HG02678 (cell line): Measurements from ENCODE around the gene B3GALT2.
"Not testable (repeated sequence)": the region's sequence is repeated elsewhere in the genome, so short reads cannot be mapped to it uniquely, and the experiment has no call there.

Experiments used
- ATAC-seq: cut with Tn5 transposase; IDR thresholded peaks from one replicate; pipeline ENCODE4 v1.9.1; 2021; ENCODE audit warnings: mild to moderate bottlenecking, moderate library complexity; ENCODE audit not compliant: unreplicated experiment

B3GALT2 gene

GRCh38 chr1:193185901-193186731 is at the start of gene B3GALT2:
B3GALT2 (minus strand) TSS chr1:193186613; CDS start chr1:193181562, 5,051 bp downstream.
- no peak for ATAC-seq

GRCh38 chr1:193234530-193234929 is 48.1 kb upstream of the B3GALT2 start:
- ATAC-seq: no peak

GRCh38 chr1:193231146-193231545 is 44.7 kb upstream of the B3GALT2 start:
- ATAC-seq: not testable (repeated sequence)

- no peak for ATAC-seq
Measured at GRCh38 chr1:193229136-193229535, 42.7 kb upstream of the B3GALT2 start.

GRCh38 chr1:193222056-193222615 is 35.7 kb upstream of the B3GALT2 start:
- no peak for ATAC-seq

GRCh38 chr1:193221651-193222050 is 35.2 kb upstream of the B3GALT2 start:
- ATAC-seq: no peak

GRCh38 chr1:193219391-193219790 is 33.0 kb upstream of the B3GALT2 start:
- no peak for ATAC-seq

- no peak for ATAC-seq
Measured at GRCh38 chr1:193216920-193217319, 30.5 kb upstream of the B3GALT2 start.

- ATAC-seq: no peak
Measured at GRCh38 chr1:193213998-193214397, 27.6 kb upstream of the B3GALT2 start.

GRCh38 chr1:193212637-193213036 is 26.2 kb upstream of the B3GALT2 start:
- no peak for ATAC-seq

GRCh38 chr1:193211539-193211938 is 25.1 kb upstream of the B3GALT2 start:
- peak; percentile 73 for ATAC-seq

GRCh38 chr1:193210996-193211395 is 24.6 kb upstream of the B3GALT2 start:
- ATAC-seq: no peak

- no peak for ATAC-seq
Measured at GRCh38 chr1:193201021-193201420, 14.6 kb upstream of the B3GALT2 start.

GRCh38 chr1:193199940-193200339 is 13.5 kb upstream of the B3GALT2 start:
- ATAC-seq: no peak

- no peak for ATAC-seq
Measured at GRCh38 chr1:193192586-193192985, 6.2 kb upstream of the B3GALT2 start.

GRCh38 chr1:193190096-193190744 is 3.8 kb upstream of the B3GALT2 start:
- ATAC-seq: peak; percentile 42

GRCh38 chr1:193189442-193190095 is 3.2 kb upstream of the B3GALT2 start:
- ATAC-seq: no peak

- ATAC-seq: not testable (repeated sequence)
Measured at GRCh38 chr1:193188915-193189314, 2.5 kb upstream of the B3GALT2 start.

GRCh38 chr1:193187114-193187513 is 701 bp upstream of the B3GALT2 start:
- no peak for ATAC-seq

GRCh38 chr1:193185211-193185610 is 1.2 kb downstream of the B3GALT2 start:
- ATAC-seq: no peak

GRCh38 chr1:193184776-193185175 is 1.6 kb downstream of the B3GALT2 start:
- no peak for ATAC-seq
